NB4 (cell line): Measurements from ENCODE around the gene DNAJB4.

Experiments used
- CTCF ChIP-seq: IDR thresholded peaks from one replicate; pipeline ENCODE4 v1.5.1; 2012; ENCODE audit warnings: low read depth, low read length
- MYC ChIP-seq: IDR thresholded peaks from 2 replicates; pipeline ENCODE4 v1.6.1; 2011; ENCODE audit warnings: low read depth, low read length

- TF ChIP-seq CTCF, result no peak
- TF ChIP-seq MYC, result no peak
These were observed 43.3 kb upstream of the DNAJB4 start for GRCh38 chr1:77961392-77961791.
